BJ (cell line): ENCODE results near the gene ALDH3B2. TPM values are rescaled to one million over a fixed set of nuclear protein-coding genes. Genes with fewer than 3 reads are reported as not detected.

Experiments
- CTCF ChIA-PET: fragments of 350-600 bp; formaldehyde crosslinking; extraction: SDS; loops from one replicate; lab custom pipeline; 2021; ENCODE audit warnings: antibody characterized with exemption, inconsistent platforms; lab: Yijun Ruan, JAX
- POLR2A ChIA-PET: fragments of 300-600 bp; sonication (Branson Sonifier 250); formaldehyde crosslinking; extraction: SDS; loops from one replicate; lab custom pipeline; 2021; ENCODE audit warnings: antibody characterized with exemption; lab: Charles Lee
- DNase-seq: peaks from one replicate; pipeline ENCODE4 v3.0.0-alpha.2; 2011; ENCODE audit warnings: low read depth
- H3K27me3 ChIP-seq: 2 replicates; pipeline ENCODE4 v1.6.0; 2011; ENCODE audit warnings: low read length; ENCODE audit not compliant: control insufficient read depth, insufficient read depth
- H3K36me3 ChIP-seq: 2 replicates; pipeline ENCODE4 v1.5.1; 2011; ENCODE audit warnings: low read length; ENCODE audit not compliant: control insufficient read depth, insufficient read depth
- H3K4me3 ChIP-seq: 2 replicates; pipeline ENCODE4 v1.5.1; 2011; ENCODE audit warnings: low read depth, mild to moderate bottlenecking, control low read depth, low read length
- CTCF ChIP-seq: IDR thresholded peaks from 2 replicates; pipeline ENCODE4 v1.5.1; 2011; ENCODE audit warnings: low read depth, mild to moderate bottlenecking, control low read depth, inconsistent platforms, low read length, moderate library complexity; ENCODE audit not compliant: insufficient read depth
- polyA plus RNA-seq: library from polyadenylated mRNA; depleted of rRNA; stranded (reverse); fragments of >200 nt; gene quantifications from 2 replicates; pipeline ENCODE4 v1.2.3, GENCODE V29; 2011; rRNA removed
- small RNA-seq: library from RNA; depleted of rRNA; stranded (forward); fragments of <200 nt; gene quantifications from one replicate; pipeline ENCODE3, GENCODE V24; 2012; ENCODE audit warnings: low replicate concordance, low read depth; ENCODE audit not compliant: insufficient read length

The ALDH3B2 gene
- polyA plus RNA-seq, 1 experiment, result not detected

DNA sequence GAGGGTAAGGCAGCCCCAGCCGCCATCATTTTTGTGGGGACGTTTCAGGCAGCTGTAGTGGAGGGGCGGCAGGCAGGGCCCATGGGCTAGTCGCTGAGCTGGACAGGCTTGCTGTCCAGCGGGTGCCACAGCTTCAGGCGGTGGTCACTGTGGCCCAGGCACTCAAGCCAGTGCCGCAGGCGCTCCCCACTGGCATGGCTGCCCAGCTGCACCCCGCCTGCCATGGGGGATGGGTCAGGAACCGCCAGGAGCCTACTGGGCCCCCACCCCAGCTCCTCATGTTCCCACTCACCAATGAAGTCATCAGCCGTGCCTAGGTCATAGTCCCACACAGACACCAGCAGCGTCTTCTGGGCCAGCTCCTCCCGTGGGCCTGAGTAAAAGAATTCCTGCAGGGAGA, 61.7 kb downstream of the ALDH3B2 start:
- ChIA-PET CTCF (interaction anchor here (10.0 kb wide), 1 partner anchor 16 kb away, joined by 88 read pairs; the partner anchor contains the start of gene NUDT8), POLR2A (no interaction called here)
- no peak for DNase-seq
- Histone ChIP-seq H3K27me3 (peaks cover 13% of the 10 kb centered on the region), H3K4me3 (no peak overlapping the region), H3K36me3 (peaks cover 26% of the 10 kb centered on the region)
- no peak for TF ChIP-seq CTCF

Small RNA genes within 50 kb of the gene (small RNA-seq; reads per million reads assigned to genes)
- gene RPL37P2, result not detected

Other genes with a start within 250 kb of the ALDH3B2 start
- 42.9 and 59.9 TPM in 2 replicates for gene RPS6KB2, start 246.1 kb downstream of the ALDH3B2 start, polyA plus RNA-seq
- gene PTPRCAP, start 236.9 kb downstream of the ALDH3B2 start, polyA plus RNA-seq, result 0.27 and 0.43 TPM in 2 replicates
- 86.5 and 158 TPM in 2 replicates for gene CORO1B, start 231.1 kb downstream of the ALDH3B2 start, polyA plus RNA-seq
- not detected in 2 replicates for gene GPR152, start 221.9 kb downstream of the ALDH3B2 start, polyA plus RNA-seq
- gene CABP4, start 219.3 kb downstream of the ALDH3B2 start, polyA plus RNA-seq, result not detected in 2 replicates
- gene TMEM134, start 205.4 kb downstream of the ALDH3B2 start, polyA plus RNA-seq, result 30.6 and 31.7 TPM in 2 replicates
- gene AIP, start 191.6 kb downstream of the ALDH3B2 start, polyA plus RNA-seq, result 69.9 and 133 TPM in 2 replicates
- gene PITPNM1, start 169.3 kb downstream of the ALDH3B2 start, polyA plus RNA-seq, result 8.0 and 14.4 TPM in 2 replicates
- 15.4 and 30.4 TPM in 2 replicates for gene CDK2AP2, start 166.5 kb downstream of the ALDH3B2 start, polyA plus RNA-seq
- not detected in 2 replicates for gene CABP2, start 151.2 kb downstream of the ALDH3B2 start, polyA plus RNA-seq
- 679 and 883 TPM in 2 replicates for gene GSTP1, start 90.8 kb downstream of the ALDH3B2 start, polyA plus RNA-seq
- 97.9 and 149 TPM in 2 replicates for gene NDUFV1, start 67.7 kb downstream of the ALDH3B2 start, polyA plus RNA-seq
- gene NUDT8, start 44.7 kb downstream of the ALDH3B2 start, polyA plus RNA-seq, result 1.3 and 1.7 TPM in 2 replicates
- gene TBX10, start 34.9 kb downstream of the ALDH3B2 start, polyA plus RNA-seq, result not detected in 2 replicates
- not detected in 2 replicates for gene ACY3, start 23.9 kb downstream of the ALDH3B2 start, polyA plus RNA-seq